ENCODE measurements around the gene PRAMEF4.
"Not testable (repeated sequence)": the region's sequence is repeated elsewhere in the genome, so short reads cannot be mapped to it uniquely, and the experiment has no call there.

GRCh38 chr1:12898170-12898569 lies 12.2 kb upstream of the PRAMEF4 start, which contains the start of gene PRAMEF10:
- TF ChIP-seq CTCF (IDR thresholded peaks at IDR 0.05; ENCODE audit: low read depth, low read length, poor library complexity, severe bottlenecking); EZH2phosphoT487 (IDR thresholded peaks at IDR 0.05; ENCODE audit: borderline replicate concordance, low read length): not testable (repeated sequence)
